Endodermal cell (in vitro differentiated cells): ENCODE measurements around the gene CLTB. TPM values are rescaled to one million over a fixed set of nuclear protein-coding genes. Genes with fewer than 3 reads are reported as not detected.

ENCODE experiments used
- DNase-seq: peaks from one replicate; pipeline ENCODE4 v3.0.0-alpha.2; 2017
- H3K27ac ChIP-seq: 2 replicates; pipeline ENCODE4 v1.5.1; 2013; ENCODE audit warnings: mild to moderate bottlenecking, low read depth, low read length, moderate library complexity
- H3K27me3 ChIP-seq: 2 replicates; pipeline ENCODE4 v1.6.1; 2013; ENCODE audit warnings: mild to moderate bottlenecking, low read length, moderate library complexity; ENCODE audit not compliant: insufficient read depth, control insufficient read depth, poor library complexity, severe bottlenecking
- H3K36me3 ChIP-seq: 2 replicates; pipeline ENCODE4 v1.7.0; 2013; ENCODE audit warnings: mild to moderate bottlenecking, low read length, moderate library complexity; ENCODE audit not compliant: control insufficient read depth, insufficient read depth
- H3K4me1 ChIP-seq: one replicate; pipeline ENCODE4 v1.7.0; 2013; ENCODE audit warnings: low read length; ENCODE audit not compliant: control insufficient read depth, insufficient read depth
- H3K4me3 ChIP-seq: 2 replicates; pipeline ENCODE4 v1.5.1; 2013; ENCODE audit warnings: mild to moderate bottlenecking, low read length, moderate library complexity
- H3K9ac ChIP-seq: 2 replicates; pipeline ENCODE4 v1.6.1; 2013; ENCODE audit warnings: mild to moderate bottlenecking, low read length, moderate library complexity; ENCODE audit not compliant: poor library complexity, severe bottlenecking; ENCODE audit errors: extremely low read depth
- H3K9me3 ChIP-seq: 2 replicates; pipeline ENCODE4 v1.6.1; 2013; ENCODE audit warnings: mild to moderate bottlenecking, low read length, moderate library complexity; ENCODE audit not compliant: control insufficient read depth
- H3K27ac Mint-ChIP-seq: 2 replicates; pipeline ENCODE4 v1.8.0; 2020; ENCODE audit warnings: mixed read lengths
- H3K27me3 Mint-ChIP-seq: 2 replicates; pipeline ENCODE4 v1.8.0; 2021; ENCODE audit warnings: mild to moderate bottlenecking, mixed read lengths; ENCODE audit not compliant: insufficient read depth
- H3K36me3 Mint-ChIP-seq: 2 replicates; pipeline ENCODE4 v1.8.0; 2020; ENCODE audit warnings: low read depth, mixed read lengths
- H3K4me1 Mint-ChIP-seq: 2 replicates; pipeline ENCODE4 v1.8.0; 2020; ENCODE audit warnings: mixed read lengths
- H3K4me3 Mint-ChIP-seq: 2 replicates; pipeline ENCODE4 v1.8.0; 2020; ENCODE audit warnings: mild to moderate bottlenecking, moderate library complexity, mixed read lengths
- H3K9me3 Mint-ChIP-seq: 2 replicates; pipeline ENCODE4 v1.8.0; 2020; ENCODE audit warnings: mild to moderate bottlenecking, mixed read lengths
- WGBS, 2 experiments: methylation state at CpG; one replicate each; pipeline versions ENCODE4 v1.1.5 to v1.1.7; 2013; ENCODE audit warnings: missing lambda C conversion rate in 2 of 2, mixed read lengths in 1 of 2; ENCODE audit not compliant: insufficient coverage in 1 of 2, insufficient read length in 1 of 2; 5-methylcytosine and 5-hydroxymethylcytosine counted together
- long read RNA-seq, 4 experiments: library from polyadenylated mRNA in 2 of 4; library from RNA in 1 of 4; library from capped mRNA in 1 of 4; stranded (forward) in 3 of 4; unstranded in 1 of 4; transcript quantifications; one replicate each; pipeline ENCODE4 v2.0.0, GENCODE V29; 2020 to 2021; ENCODE audit warnings: inconsistent platforms in 1 of 4
- polyA plus RNA-seq, 2 experiments: library from polyadenylated mRNA; stranded (reverse); fragments of 50-300 nt; gene quantifications; one replicate each; pipeline ENCODE4 v1.2.3, GENCODE V29; 2013
- total RNA-seq, 2 donors: library from RNA; stranded (reverse); fragmentation: NEBNext Ultra II Directional in 1 of 2; extraction: Animal tissue kit (Norgen Biotek cat#: 25700) in 1 of 2; gene quantifications; 2 replicates in 1 of 2; 3 replicates in 1 of 2; pipeline ENCODE4 v1.2.1, GENCODE V29; 2021
- TF ChIP-seq, protein P1 (sequence below): fragments of 200-600 bp; sonication (generic); conservative IDR thresholded peaks from 2 replicates; pipeline ENCODE4 v1.5.0; 2021; ENCODE audit warnings: antibody characterized with exemption, mild to moderate bottlenecking

Gene CLTB, protein sequence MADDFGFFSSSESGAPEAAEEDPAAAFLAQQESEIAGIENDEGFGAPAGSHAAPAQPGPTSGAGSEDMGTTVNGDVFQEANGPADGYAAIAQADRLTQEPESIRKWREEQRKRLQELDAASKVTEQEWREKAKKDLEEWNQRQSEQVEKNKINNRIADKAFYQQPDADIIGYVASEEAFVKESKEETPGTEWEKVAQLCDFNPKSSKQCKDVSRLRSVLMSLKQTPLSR
- 10 to 100 TPM; 40.9 to 49.7 TPM for total RNA-seq
- 32.9 TPM for polyA plus RNA-seq (2013, experiment 1 of 2)
- 36.2 TPM for polyA plus RNA-seq (2013, experiment 2 of 2)
- long read RNA-seq, experiment 1, transcript CLTB-202 (5 exons, 1,161 nt), result major isoform, 9 of 12 reads
- long read RNA-seq, experiment 1, partial matches to known transcripts, result 3 of 12 reads
- long read RNA-seq, experiment 1, other reads (novel, unspliced or antisense), result 0 of 12 reads
- long read RNA-seq, experiment 2, transcript CLTB-202 (5 exons, 1,161 nt), result major isoform, 39 of 43 reads
- long read RNA-seq, experiment 2, partial matches to known transcripts, result 1 of 43 reads
- long read RNA-seq, experiment 2, other reads (novel, unspliced or antisense), result 1 of 43 reads
- long read RNA-seq, experiment 3, transcript CLTB-202 (5 exons, 1,161 nt), result major isoform, 6 of 13 reads
- long read RNA-seq, experiment 3, partial matches to known transcripts, result 4 of 13 reads
- long read RNA-seq, experiment 3, other reads (novel, unspliced or antisense), result 2 of 13 reads
- long read RNA-seq, experiment 4, partial matches to known transcripts, result 3 of 7 reads
- long read RNA-seq, experiment 4, other reads (novel, unspliced or antisense), result 1 of 7 reads

DNA sequence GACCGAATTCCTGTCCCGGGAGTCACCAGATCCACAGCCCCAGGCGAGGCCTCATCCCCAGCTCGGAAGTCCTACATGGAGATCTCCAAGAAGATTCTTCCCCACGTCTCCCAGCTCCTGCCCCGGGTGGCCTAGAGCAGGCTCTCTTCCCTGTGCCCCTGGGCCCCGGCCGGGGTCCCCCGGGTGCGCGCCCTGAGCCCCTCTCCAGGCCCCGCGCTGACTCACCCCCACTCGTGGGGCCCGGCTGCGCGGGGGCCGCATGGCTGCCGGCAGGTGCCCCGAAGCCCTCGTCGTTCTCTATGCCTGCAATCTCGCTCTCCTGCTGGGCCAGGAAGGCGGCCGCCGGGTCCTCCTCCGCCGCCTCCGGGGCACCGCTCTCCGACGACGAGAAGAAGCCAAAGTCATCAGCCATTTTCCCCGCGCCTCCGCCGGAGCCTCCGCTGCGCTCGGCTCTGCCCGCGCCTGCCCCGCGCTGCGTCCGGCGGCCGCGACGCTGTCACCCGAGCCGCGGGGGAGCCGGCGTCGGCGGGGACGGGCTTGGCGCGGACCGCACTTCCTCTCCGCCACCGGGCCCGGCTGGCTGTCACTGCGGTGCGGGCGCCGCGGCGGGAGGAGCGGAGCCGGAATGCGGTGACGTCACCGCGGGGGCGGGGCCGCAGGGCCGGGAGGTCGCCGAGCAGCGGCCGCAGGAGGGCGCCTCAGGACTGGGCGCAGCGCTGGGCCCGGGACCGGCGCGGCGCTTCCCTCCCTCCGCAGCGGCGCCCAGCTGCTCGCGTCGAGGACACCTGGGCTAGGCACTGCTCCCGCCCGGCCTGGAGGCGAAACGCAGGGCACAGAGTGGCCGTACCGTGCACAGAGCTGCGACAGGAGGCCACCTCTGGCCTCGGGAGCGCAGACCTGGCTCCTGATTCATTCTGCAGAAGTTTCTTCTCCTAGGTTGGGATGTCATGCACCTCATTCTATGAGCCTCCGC is at the start of gene CLTB:
Gene CLTB, minus strand, starts transcription at position 588 of the 973 bp plus-strand sequence. Its CDS starts 176 bp downstream, at position 412.
- Histone ChIP-seq H3K27me3 (no peaks in the 10 kb centered on the region), H3K36me3 (peaks cover 16% of the 10 kb centered on the region), H3K9ac (peak within 1 kb of the TSS; percentile 88), H3K4me1 (peaks cover 3% of the 10 kb centered on the region), H3K9me3 (peaks cover 23% of the 10 kb centered on the region), H3K4me3 (peak within 1 kb of the TSS; percentile 95), H3K27ac (peak within 1 kb of the TSS; percentile 11)
- H3K4me3 Mint-ChIP-seq, result peak within 1 kb of the TSS; percentile 63
- peaks cover 40% of the 10 kb centered on the region for H3K9me3 Mint-ChIP-seq
- DNase-seq, result peak; percentile 96
- peaks cover 6% of the 10 kb centered on the region for H3K4me1 Mint-ChIP-seq
- WGBS, 2 experiments, result 3 to 10% methylated on average over 18 to 107 of the region's 107 CpGs
- peaks cover 8% of the 10 kb centered on the region for H3K36me3 Mint-ChIP-seq
- H3K27me3 Mint-ChIP-seq, result peaks cover 9% of the 10 kb centered on the region
- TF ChIP-seq, protein P1, sequence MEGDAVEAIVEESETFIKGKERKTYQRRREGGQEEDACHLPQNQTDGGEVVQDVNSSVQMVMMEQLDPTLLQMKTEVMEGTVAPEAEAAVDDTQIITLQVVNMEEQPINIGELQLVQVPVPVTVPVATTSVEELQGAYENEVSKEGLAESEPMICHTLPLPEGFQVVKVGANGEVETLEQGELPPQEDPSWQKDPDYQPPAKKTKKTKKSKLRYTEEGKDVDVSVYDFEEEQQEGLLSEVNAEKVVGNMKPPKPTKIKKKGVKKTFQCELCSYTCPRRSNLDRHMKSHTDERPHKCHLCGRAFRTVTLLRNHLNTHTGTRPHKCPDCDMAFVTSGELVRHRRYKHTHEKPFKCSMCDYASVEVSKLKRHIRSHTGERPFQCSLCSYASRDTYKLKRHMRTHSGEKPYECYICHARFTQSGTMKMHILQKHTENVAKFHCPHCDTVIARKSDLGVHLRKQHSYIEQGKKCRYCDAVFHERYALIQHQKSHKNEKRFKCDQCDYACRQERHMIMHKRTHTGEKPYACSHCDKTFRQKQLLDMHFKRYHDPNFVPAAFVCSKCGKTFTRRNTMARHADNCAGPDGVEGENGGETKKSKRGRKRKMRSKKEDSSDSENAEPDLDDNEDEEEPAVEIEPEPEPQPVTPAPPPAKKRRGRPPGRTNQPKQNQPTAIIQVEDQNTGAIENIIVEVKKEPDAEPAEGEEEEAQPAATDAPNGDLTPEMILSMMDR, result peak; percentile 89
- peak within 1 kb of the TSS; percentile 61 for H3K27ac Mint-ChIP-seq

- Histone ChIP-seq H3K27me3 (no peaks in the 10 kb centered on the region), H3K4me3 (no peak overlapping the region), H3K9ac (no peak overlapping the region), H3K36me3 (peaks cover 33% of the 10 kb centered on the region), H3K4me1 (no peaks in the 10 kb centered on the region), H3K27ac (no peak overlapping the region), H3K9me3 (no peaks in the 10 kb centered on the region)
- peaks cover 35% of the 10 kb centered on the region for H3K36me3 Mint-ChIP-seq
- no peak for DNase-seq
- no peaks in the 10 kb centered on the region for H3K9me3 Mint-ChIP-seq
- 95 to 100% methylated on average over 1 to 7 of the region's 7 CpGs for WGBS, 2 experiments
- H3K27me3 Mint-ChIP-seq, result no peaks in the 10 kb centered on the region
- H3K27ac Mint-ChIP-seq, result no peak overlapping the region
- no peak overlapping the region for H3K4me3 Mint-ChIP-seq
- TF ChIP-seq, protein P1, result no peak
- H3K4me1 Mint-ChIP-seq, result peaks cover 19% of the 10 kb centered on the region
These were observed 46.9 kb upstream of the CLTB start for GRCh38 chr5:176463113-176463764.
